LHCN-M2 (cell line): ENCODE results near the gene SRRD. TPM values are rescaled to one million over a fixed set of nuclear protein-coding genes. Genes with fewer than 3 reads are reported as not detected.
A peak's percentile ranks its signal among the peaks of the same experiment; 100 is the strongest.
"Not testable (repeated sequence)": the region's sequence is repeated elsewhere in the genome, so short reads cannot be mapped to it uniquely, and the experiment has no call there.

ENCODE experiments used
- DNase-seq: peaks from one replicate; pipeline ENCODE4 v3.0.0-alpha.2; 2012; ENCODE audit warnings: low read depth
- polyA plus RNA-seq: library from polyadenylated mRNA; unstranded; fragments of >200 nt; gene quantifications from one replicate; pipeline ENCODE4 v1.2.1, GENCODE V29; 2012; ENCODE audit warnings: missing spikeins
- total RNA-seq: library from RNA; depleted of rRNA; stranded (reverse); fragments of >200 nt; gene quantifications from 2 replicates; pipeline ENCODE4 v1.2.3, GENCODE V29; 2014; rRNA removed

Gene SRRD, protein sequence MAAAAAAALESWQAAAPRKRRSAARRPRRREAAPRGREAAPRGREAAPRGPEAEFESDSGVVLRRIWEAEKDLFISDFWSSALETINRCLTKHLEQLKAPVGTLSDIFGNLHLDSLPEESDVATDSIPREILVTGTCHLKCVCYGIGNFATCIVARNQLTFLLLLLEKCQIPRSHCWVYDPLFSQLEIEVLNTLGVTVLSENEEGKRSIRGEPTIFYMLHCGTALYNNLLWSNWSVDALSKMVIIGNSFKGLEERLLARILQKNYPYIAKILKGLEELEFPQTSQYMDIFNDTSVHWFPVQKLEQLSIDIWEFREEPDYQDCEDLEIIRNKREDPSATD
- total RNA-seq, result 17.1 and 20.4 TPM in 2 replicates
- 16.3 TPM for polyA plus RNA-seq

DNA sequence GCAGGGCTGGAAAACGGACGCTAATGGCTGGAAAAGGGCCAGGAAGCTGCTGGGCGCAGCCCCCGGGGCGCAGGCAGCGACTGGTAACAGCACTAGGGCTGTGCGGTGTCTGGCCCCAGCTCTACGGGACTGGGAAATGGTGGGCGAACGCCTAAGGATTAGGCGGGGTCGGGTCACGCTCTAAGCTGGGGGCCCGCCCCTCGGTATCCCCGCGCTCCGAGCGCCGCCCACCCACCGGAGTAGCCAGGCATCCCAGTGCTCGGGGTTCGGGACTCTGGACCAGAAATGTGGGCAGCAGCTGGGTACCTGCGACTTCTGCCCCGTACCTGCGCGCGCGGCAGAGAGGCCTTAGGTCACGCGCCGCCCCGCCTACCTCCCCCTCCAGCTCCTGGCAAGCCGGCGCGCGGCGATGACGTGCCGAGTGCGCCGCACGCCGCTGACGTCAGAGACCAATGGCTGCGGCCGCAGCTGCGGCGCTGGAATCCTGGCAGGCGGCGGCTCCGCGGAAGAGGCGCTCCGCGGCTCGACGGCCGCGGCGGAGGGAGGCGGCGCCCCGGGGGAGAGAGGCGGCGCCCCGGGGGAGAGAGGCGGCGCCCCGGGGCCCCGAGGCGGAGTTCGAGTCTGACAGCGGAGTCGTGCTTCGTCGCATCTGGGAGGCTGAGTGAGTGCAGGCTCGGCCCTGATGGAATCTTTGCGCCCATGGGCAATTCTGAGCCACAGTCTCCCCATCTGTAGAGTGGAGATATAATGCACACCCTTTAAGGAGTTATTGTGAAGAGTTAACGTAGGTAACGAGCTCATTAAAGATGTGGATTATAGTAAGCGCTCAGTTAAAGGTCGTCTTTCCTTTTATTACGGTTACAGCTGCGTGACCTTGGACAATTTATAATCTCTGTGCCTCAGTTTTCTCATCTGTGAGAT is at the start of gene SRRD, which contains the start of gene HPS4:
Gene SRRD, plus strand, starts transcription at position 439 of the 921 bp plus-strand sequence. Its CDS starts 14 bp downstream, at position 453.
Gene HPS4, minus strand, starts transcription at position 345 of the 921 bp plus-strand sequence. CDS start 2,021 bp downstream, outside the sequence.
- peak; percentile 84 for DNase-seq

- no peak for DNase-seq
Measured at GRCh38 chr22:26435327-26436093, 48.2 kb upstream of the SRRD start.

DNA sequence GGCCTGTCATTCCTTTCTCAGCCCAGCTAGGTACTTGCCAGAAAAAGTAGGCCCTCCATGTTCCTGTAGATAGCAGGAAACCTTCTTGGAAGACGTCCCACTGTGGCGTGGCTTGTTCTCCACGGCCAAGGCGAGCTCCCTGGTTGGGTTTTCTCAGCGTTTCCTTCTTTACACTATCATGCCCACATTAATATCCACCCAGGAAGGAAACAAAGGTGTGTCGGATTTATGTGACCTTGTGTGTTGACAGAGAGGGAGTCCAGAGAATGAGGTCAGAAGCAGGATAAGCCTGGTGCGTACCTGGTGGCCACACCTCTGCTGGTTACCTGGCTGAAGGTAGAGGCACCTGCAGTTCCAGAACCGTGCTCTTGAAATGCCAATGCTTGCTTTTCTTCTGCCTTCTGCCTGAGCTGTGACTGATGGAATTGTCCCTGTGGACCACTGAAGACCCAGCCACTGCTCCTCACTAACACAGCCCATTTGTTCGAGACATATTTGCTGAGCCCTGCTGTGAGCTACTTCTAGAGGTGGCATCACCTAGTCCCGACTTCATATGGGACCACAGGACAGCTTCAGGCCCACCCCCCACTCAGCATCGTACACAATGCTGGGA is 46.7 kb upstream of the SRRD start:
- no peak for DNase-seq

DNA sequence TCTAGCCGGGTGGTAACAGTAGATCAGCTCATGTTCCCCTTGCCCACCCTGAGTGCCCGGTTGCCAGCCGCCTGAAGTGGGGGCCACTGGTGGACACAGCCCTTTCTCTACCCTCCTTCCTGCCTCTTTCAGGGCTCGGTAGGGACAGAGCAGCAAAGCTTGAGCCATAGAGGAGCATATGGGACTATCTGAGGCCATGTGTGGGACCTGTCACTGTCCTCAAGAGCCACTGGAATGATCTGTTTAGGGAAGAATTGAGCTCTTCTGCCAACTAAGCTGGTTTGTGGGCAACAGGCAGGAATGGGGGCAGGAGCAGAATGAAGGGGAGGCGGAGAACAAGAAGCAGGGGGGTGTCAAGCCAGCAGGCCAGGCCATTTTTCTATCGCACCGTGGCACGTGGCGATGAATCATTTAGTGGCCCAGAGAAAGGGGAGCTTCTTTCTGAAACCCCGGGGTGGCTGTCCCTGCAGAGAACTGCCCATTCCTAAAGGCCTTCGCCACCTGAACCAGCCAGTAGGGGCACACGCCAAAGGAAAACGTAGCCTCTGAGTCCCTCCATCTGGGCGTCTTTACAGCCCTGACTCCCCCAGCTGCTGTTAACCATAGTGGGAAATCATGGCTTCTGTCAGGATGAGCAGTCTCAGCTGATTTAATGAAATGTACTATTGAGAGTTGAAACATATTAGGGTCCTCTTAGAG is 45.8 kb upstream of the SRRD start:
- DNase-seq, result no peak

DNA sequence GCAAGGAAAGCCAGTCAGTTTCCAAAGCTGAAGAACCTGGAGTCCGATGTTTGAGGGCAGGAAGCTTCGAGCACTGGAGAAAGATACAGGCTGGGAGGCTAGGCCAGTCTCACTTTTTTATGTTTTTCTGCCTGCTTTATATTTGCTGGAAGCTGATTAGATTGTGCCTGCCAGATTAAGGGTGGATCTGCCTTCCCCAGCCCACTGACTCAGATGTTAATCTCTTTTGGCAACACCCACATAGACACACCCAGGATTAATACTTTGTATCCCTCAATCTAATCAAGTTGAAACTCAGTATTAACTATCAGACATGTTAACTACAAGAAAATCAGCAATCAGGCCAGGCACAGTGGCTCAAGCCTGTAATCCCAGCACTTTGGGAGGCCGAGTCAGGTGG is 44.9 kb upstream of the SRRD start:
- DNase-seq, result not testable (repeated sequence)

DNA sequence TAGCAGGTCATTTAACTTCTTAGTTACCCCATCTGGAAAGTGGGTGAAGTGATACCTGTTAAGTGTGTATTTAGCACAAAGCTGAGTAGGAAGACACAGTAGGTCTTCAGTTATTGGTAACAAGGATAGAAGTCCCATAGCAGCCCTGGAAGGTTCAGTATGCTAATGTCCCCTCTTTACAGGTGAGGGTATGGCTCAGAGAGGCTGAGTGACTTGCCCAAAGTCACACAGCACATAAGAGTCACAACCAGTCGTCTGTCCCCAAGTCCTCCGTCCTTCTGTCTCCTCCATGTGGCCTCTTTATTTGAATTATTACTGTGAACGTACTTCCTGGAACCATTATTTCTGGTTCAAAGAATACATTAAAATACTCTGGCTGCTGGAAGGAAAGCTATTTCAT is 44.1 kb upstream of the SRRD start:
- no peak for DNase-seq

DNA sequence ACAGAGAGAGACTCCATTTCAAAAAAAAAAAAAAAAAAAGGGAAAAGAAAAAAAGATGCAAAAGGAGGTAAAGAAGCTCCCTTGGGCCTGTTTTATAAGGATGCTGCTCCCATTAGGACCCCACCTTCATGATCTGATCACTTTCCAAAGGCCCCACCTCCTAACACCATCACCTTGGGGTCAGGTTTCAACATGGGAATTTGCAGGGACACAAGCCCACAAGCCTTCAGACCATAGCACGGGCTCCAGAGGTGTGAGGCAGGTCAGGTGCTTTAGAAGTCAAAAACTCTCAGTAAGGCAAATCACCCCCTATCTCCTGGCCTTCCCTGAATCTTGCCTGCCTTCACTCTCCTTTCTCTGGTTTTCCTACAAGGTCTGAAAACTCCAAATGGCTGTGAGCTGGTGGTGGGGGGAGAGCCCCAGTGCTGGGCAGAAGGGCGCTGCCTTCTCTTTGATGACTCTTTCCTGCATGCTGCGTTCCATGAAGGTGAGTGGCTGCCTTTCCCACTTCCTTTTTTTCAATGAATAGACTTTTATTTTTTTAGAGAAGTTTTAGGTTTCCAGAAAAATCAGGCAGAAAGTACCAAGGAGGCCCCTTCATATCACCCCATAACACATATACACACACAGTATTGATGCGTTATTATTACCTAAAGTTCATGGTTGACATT is 41.5 kb upstream of the SRRD start:
- no peak for DNase-seq

GRCh38 chr22:26443901-26444690 is 39.6 kb upstream of the SRRD start:
- no peak for DNase-seq

GRCh38 chr22:26444777-26445176 is 38.9 kb upstream of the SRRD start:
- DNase-seq, result no peak

- no peak for DNase-seq
Measured at GRCh38 chr22:26445577-26446275, 38.0 kb upstream of the SRRD start.

- DNase-seq, result no peak
Measured at GRCh38 chr22:26446808-26447515, 36.7 kb upstream of the SRRD start.

DNA sequence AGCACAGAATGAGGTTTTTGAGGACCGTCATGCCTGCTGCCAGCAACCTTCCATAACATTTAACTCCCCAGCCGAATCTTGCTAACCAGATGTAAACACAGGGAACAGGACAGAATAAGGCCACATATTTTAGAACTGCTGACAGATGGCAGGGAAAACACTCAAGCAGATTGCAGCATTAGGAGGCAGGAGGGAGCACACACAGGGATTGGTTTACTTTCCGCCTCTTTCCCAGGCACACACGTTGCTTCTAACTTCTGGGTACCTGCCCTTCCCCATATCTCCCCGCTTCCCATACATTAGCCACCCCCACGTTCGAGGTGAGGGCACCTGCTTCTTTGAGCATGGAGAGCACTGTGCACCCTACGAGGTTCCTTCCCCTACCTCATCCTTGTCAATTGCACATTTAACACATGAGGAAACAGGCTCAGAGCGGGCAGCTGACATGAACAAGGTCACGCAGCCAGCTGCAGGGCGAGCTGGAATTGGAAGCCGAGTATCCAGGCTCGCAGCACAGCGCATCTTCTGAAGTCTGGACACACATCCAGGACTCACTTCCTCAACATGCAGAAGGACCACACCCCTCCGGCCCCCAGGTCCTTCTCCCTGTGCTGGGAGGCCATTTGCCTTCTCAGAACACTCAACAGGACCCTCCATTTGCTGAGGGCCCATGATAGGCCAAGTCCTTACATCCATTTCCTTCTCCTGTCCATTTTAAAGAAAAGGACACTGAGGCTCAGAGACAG is 35.9 kb upstream of the SRRD start:
- DNase-seq, result no peak

- no peak for DNase-seq
Measured at GRCh38 chr22:26448334-26448733, 35.3 kb upstream of the SRRD start.

DNA sequence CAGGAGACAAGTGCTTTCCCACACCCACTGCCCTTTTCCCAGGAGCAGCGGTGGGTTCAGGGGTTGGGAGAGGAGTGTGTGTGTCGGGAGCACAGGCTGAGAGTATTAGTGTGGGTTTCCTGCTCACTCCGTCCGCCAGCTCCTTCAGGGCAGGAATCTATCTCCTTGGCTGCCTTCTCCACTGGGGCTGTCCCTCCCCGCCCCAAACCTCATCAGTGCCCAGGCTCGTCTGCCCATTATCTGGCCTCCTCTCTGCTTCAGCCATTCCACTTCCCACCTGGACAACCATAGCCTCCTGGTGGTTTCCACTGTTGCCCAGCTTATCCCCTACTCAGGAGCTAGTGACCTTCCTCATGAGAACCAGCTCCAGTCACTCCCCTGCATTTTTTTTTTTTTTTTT is 34.7 kb upstream of the SRRD start:
- no peak for DNase-seq

- no peak for DNase-seq
Measured at GRCh38 chr22:26450453-26451185, 33.1 kb upstream of the SRRD start.

- DNase-seq, result no peak
Measured at GRCh38 chr22:26452236-26453016, 31.3 kb upstream of the SRRD start.
